Lung (tissue), 12 donors: ENCODE results near the gene IQCK. TPM values are rescaled to one million over a fixed set of nuclear protein-coding genes. Genes with fewer than 3 reads are reported as not detected.

Experiments
- ATAC-seq: fragments of 200-7000 bp; cut with Tn5 transposase; one replicate; pipeline ENCODE4 v1.9.1; 2020; ENCODE audit warnings: moderate number of reproducible peaks; ENCODE audit not compliant: insufficient read depth, low FRiP score
- DNase-seq, 3 donors: peaks; one replicate each; pipeline ENCODE4 v3.0.0-alpha.2; 2013 to 2017
- H3K27ac ChIP-seq, 2 donors: one replicate each; pipeline ENCODE4 v1.5.1; 2013; ENCODE audit warnings: mild to moderate bottlenecking in 2 of 2, moderate library complexity in 2 of 2, control low read depth in 1 of 2, inconsistent platforms in 1 of 2, low read depth in 1 of 2, low read length in 1 of 2
- H3K27me3 ChIP-seq, 3 donors: one replicate each; pipeline ENCODE4 v1.5.1; 2013; ENCODE audit warnings: low read length in 2 of 3; ENCODE audit not compliant: control insufficient read depth in 3 of 3, insufficient read depth in 3 of 3
- H3K36me3 ChIP-seq, 4 donors: one replicate each; pipeline ENCODE4 v1.5.1; 2013; ENCODE audit warnings: low read length in 4 of 4, mild to moderate bottlenecking in 1 of 4, moderate library complexity in 1 of 4; ENCODE audit not compliant: control insufficient read depth in 4 of 4, insufficient read depth in 4 of 4
- H3K4me1 ChIP-seq, 5 donors: one replicate each; pipeline ENCODE4 v1.5.1; 2013; ENCODE audit warnings: low read length in 5 of 5, mild to moderate bottlenecking in 2 of 5, moderate library complexity in 1 of 5; ENCODE audit not compliant: control insufficient read depth in 5 of 5, insufficient read depth in 5 of 5
- H3K4me3 ChIP-seq: one replicate; pipeline ENCODE4 v1.5.1; 2013; ENCODE audit warnings: mild to moderate bottlenecking, control low read depth, moderate library complexity
- H3K9ac ChIP-seq, 2 donors: one replicate each; pipeline ENCODE4 v1.5.1; 2013; ENCODE audit warnings: low read length in 2 of 2, control low read depth in 1 of 2; ENCODE audit not compliant: insufficient read depth in 1 of 2
- H3K9me3 ChIP-seq, 4 donors: one replicate each; pipeline ENCODE4 v1.5.1; 2013; ENCODE audit warnings: low read length in 3 of 4, mild to moderate bottlenecking in 1 of 4, moderate library complexity in 1 of 4; ENCODE audit not compliant: control insufficient read depth in 4 of 4, insufficient read depth in 3 of 4
- WGBS, 2 donors: extraction: QIAGEN DNeasy Blood & Tissue Kit; methylation state at CpG; one replicate each; pipeline ENCODE4 v1.1.7; 2013; 5-methylcytosine and 5-hydroxymethylcytosine counted together
- polyA plus RNA-seq, 2 donors: library from polyadenylated mRNA; stranded (reverse); fragments of 200-250 nt; gene quantifications; one replicate each; pipeline ENCODE4 v1.2.1, GENCODE V29; 2013
- total RNA-seq, 2 donors: library from RNA; depleted of rRNA in 1 of 2; stranded (reverse); fragments of >200 nt in 1 of 2; gene quantifications; one replicate each; pipeline ENCODE4 v1.2.1, GENCODE V29; 2014 to 2021
- TF ChIP-seq, protein P1 (sequence below): IDR thresholded peaks from 2 replicates; pipeline ENCODE4 v1.5.1; 2012; ENCODE audit warnings: mild to moderate bottlenecking; ENCODE audit errors: control extremely low read depth, extremely low read depth
- donor health status: control.
- donor health status: control.
- donor health status: Bipolar disorder and iron deficiency.
- donor health status: healthy.
- donor health status: DM: yes; HTN: yes; CAD: no.

IQCK gene
- total and polyA plus RNA-seq, 4 donors: 12.7 to 27.0 (median 20.4) TPM

DNA sequence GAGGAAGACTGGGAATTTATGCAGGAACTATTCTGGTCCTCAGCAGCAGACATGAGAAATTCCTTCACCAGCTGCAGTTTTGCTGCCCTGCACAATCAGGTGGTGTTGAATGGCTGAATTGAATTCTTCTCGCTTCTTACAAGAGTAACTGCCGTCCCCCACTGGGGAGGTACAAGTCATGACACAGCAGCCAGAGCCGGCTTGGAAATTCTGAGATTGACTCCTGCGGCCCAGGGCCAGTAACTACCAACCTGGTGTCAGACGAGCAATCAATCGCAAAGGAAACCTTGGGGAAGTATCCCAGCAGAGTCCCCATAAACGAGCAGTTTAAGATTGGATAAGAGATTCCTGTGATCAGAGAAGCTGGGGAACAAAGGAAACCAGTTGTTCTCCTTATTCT lies 30.8 kb upstream of the IQCK start:
- Histone ChIP-seq H3K4me1 (peaks cover 0 to 11% (median 0%) of the 10 kb centered on the region in 5 donors), H3K36me3 (peaks cover 19 to 32% (median 32%) of the 10 kb centered on the region in 4 donors), H3K27ac (no peak overlapping the region), H3K9me3 (peaks cover 0 to 3% (median 0%) of the 10 kb centered on the region in 4 donors), H3K4me3 (no peak overlapping the region), H3K9ac (no peak overlapping the region), H3K27me3 (no peaks in the 10 kb centered on the region)
- ATAC-seq (no peak), DNase-seq (no peak)
- 88 to 91% methylated on average over 7 of the region's 7 CpGs for WGBS, 2 donors
- TF ChIP-seq, protein P1, sequence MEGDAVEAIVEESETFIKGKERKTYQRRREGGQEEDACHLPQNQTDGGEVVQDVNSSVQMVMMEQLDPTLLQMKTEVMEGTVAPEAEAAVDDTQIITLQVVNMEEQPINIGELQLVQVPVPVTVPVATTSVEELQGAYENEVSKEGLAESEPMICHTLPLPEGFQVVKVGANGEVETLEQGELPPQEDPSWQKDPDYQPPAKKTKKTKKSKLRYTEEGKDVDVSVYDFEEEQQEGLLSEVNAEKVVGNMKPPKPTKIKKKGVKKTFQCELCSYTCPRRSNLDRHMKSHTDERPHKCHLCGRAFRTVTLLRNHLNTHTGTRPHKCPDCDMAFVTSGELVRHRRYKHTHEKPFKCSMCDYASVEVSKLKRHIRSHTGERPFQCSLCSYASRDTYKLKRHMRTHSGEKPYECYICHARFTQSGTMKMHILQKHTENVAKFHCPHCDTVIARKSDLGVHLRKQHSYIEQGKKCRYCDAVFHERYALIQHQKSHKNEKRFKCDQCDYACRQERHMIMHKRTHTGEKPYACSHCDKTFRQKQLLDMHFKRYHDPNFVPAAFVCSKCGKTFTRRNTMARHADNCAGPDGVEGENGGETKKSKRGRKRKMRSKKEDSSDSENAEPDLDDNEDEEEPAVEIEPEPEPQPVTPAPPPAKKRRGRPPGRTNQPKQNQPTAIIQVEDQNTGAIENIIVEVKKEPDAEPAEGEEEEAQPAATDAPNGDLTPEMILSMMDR: no peak

DNA sequence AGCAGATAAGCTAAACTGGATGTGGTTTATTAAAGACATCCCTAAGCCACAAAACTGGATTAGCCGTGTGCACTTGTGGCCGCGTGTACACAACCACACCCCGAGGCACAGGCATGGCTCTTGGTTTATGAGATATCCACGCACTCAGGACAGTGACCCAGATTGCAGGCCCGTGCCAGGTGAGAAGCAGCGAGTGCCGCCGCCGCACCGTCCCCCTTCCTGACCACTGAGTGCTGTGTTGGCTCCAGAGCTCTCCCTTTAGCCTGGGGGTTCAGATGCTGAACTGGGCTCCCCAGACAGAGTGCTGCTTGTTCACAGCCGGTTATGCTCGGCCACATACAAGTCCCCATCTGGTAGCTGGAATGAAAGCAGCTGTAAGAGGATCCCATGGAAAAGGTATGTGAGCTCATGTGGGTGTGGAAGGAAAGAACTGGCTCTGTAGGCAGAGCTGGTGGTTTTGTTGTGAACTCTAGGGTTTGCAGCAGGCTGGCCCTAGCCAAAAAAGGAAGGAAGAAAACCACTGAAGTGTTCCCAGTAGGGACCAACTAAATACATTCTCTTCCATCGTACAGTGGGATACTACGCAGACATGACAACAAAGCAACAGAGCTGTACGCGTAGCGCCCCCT lies 29.6 kb upstream of the IQCK start:
- no peaks in the 10 kb centered on the region for H3K27me3 ChIP-seq
- no peak overlapping the region for H3K27ac ChIP-seq
- peaks cover 0 to 11% (median 0%) of the 10 kb centered on the region in 5 donors for H3K4me1 ChIP-seq
- TF ChIP-seq, protein P1: no peak
- DNase-seq (no peak), ATAC-seq (no peak)
- peaks cover 12 to 35% (median 24%) of the 10 kb centered on the region in 4 donors for H3K36me3 ChIP-seq
- WGBS, 2 donors: 84 to 90% methylated on average over 18 of the region's 18 CpGs
- no peak overlapping the region for H3K9ac ChIP-seq
- H3K4me3 ChIP-seq: no peak overlapping the region
- H3K9me3 ChIP-seq: peaks cover 0 to 3% (median 0%) of the 10 kb centered on the region in 4 donors

DNA sequence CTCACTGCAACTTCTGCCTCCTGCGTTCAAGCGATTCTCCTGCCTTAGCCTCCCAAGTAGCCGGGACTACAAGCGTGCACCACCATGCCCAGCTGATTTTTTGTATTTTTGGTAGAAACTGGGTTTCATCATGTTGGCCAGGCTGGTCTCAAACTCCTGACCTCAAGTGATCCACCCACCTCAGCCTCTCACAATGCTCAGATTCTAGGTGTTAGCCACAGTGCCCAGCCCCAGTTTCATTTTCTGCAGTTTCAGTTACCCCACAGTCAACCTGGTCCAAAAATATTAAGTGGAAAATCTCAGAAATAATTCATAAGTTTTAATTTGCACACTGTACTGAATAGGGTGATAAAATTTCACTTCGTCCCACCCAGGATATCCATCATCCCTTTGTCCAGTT lies 28.7 kb upstream of the IQCK start:
- Histone ChIP-seq H3K9me3 (peaks cover 0 to 3% (median 0%) of the 10 kb centered on the region in 4 donors), H3K27ac (no peak overlapping the region), H3K27me3 (no peaks in the 10 kb centered on the region), H3K4me3 (no peak overlapping the region), H3K36me3 (peaks cover 11 to 27% (median 20%) of the 10 kb centered on the region in 4 donors), H3K9ac (no peak overlapping the region), H3K4me1 (peaks cover 0 to 11% (median 0%) of the 10 kb centered on the region in 5 donors)
- WGBS, 2 donors: 96 to 97% methylated on average over 5 of the region's 5 CpGs
- TF ChIP-seq, protein P1: no peak
- DNase-seq (no peak), ATAC-seq (no peak)
